ENCODE measurements around the gene SECTM1.
A peak's percentile ranks its signal among the peaks of the same experiment; 100 is the strongest.

SECTM1 gene

GRCh38 chr17:82298538-82299421 lies 34.8 kb downstream of the SECTM1 start:
- H3K36me3 Mint-ChIP-seq (ENCODE audit: low read depth): no peaks in the 10 kb centered on the region
- H3K27me3 Mint-ChIP-seq (ENCODE audit: low read depth): peaks cover 6% of the 10 kb centered on the region
- peak overlapping the region in 1 of 3 experiments; percentile 41 for H3K4me3 Mint-ChIP-seq
- peak overlapping the region in 1 of 3 experiments; percentile 88 for H3K27ac Mint-ChIP-seq
- TF ChIP-seq CTCF (IDR thresholded peaks at IDR 0.05; ENCODE audit: unreplicated experiment in 3 of 3): no peak
- H3K9me3 Mint-ChIP-seq: no peaks in the 10 kb centered on the region
- H3K4me1 Mint-ChIP-seq: peaks cover 40% of the 10 kb centered on the region

- H3K9me3 Mint-ChIP-seq: no peaks in the 10 kb centered on the region
- H3K36me3 Mint-ChIP-seq (ENCODE audit: low read depth): no peaks in the 10 kb centered on the region
- peaks cover 42% of the 10 kb centered on the region for H3K4me1 Mint-ChIP-seq
- H3K27ac Mint-ChIP-seq: peak overlapping the region in 2 of 3 experiments; percentile 87 to 88
- H3K27me3 Mint-ChIP-seq (ENCODE audit: low read depth): peaks cover 6% of the 10 kb centered on the region
- H3K4me3 Mint-ChIP-seq: peak overlapping the region in 2 of 3 experiments; percentile 41 to 57
- TF ChIP-seq CTCF (IDR thresholded peaks at IDR 0.05; ENCODE audit: unreplicated experiment in 3 of 3): no peak
Measured at GRCh38 chr17:82297714-82298537, 35.6 kb downstream of the SECTM1 start.

GRCh38 chr17:82297280-82297713 lies 36.3 kb downstream of the SECTM1 start:
- Mint-ChIP-seq H3K9me3 (peaks cover 2% of the 10 kb centered on the region), H3K4me1 (peaks cover 47% of the 10 kb centered on the region), H3K27me3 (ENCODE audit: low read depth) (peaks cover 6% of the 10 kb centered on the region), H3K27ac (peak overlapping the region in 2 of 3 experiments; percentile 87 to 88), H3K36me3 (ENCODE audit: low read depth) (no peaks in the 10 kb centered on the region), H3K4me3 (peak overlapping the region in 2 of 3 experiments; percentile 41 to 67)
- TF ChIP-seq CTCF (IDR thresholded peaks at IDR 0.05; ENCODE audit: unreplicated experiment in 3 of 3): no peak

GRCh38 chr17:82296511-82297279 lies 36.9 kb downstream of the SECTM1 start:
- Mint-ChIP-seq H3K9me3 (peaks cover 2% of the 10 kb centered on the region), H3K27me3 (ENCODE audit: low read depth) (peaks cover 6% of the 10 kb centered on the region), H3K27ac (peak overlapping the region in 2 of 3 experiments; percentile 87 to 88), H3K36me3 (ENCODE audit: low read depth) (no peaks in the 10 kb centered on the region), H3K4me3 (peak overlapping the region; percentile 42 to 67 (median 46)), H3K4me1 (peaks cover 47% of the 10 kb centered on the region)
- no peak for TF ChIP-seq CTCF (IDR thresholded peaks at IDR 0.05; ENCODE audit: unreplicated experiment in 3 of 3)

- Mint-ChIP-seq H3K4me3 (peak overlapping the region; percentile 18 to 40 (median 36)), H3K27ac (no peak overlapping the region), H3K4me1 (peaks cover 47% of the 10 kb centered on the region), H3K27me3 (ENCODE audit: low read depth) (peaks cover 6% of the 10 kb centered on the region), H3K9me3 (peaks cover 2% of the 10 kb centered on the region), H3K36me3 (ENCODE audit: low read depth) (no peaks in the 10 kb centered on the region)
- TF ChIP-seq CTCF (IDR thresholded peaks at IDR 0.05; ENCODE audit: unreplicated experiment in 3 of 3): no peak
Measured at GRCh38 chr17:82295472-82295814, 38.1 kb downstream of the SECTM1 start.

Measured in nephron (organoid).